Gastroesophageal sphincter (tissue), 3 donors: Measurements from ENCODE around the gene ST6GAL2.

Source experiments
- EP300 ChIP-seq: sonication (generic); formaldehyde crosslinking; IDR thresholded peaks from one replicate; pipeline ENCODE4 v1.6.1; 2017; ENCODE audit warnings: antibody characterized with exemption, mild to moderate bottlenecking
- TF ChIP-seq, protein P1 (sequence below), 4 experiments: fragments of 200-600 bp in 2 of 4; fragments of 450-650 bp in 2 of 4; sonication (generic) in 1 of 4; IDR thresholded peaks; one replicate each; pipeline ENCODE4 v1.5.1; 2017 to 2019; ENCODE audit warnings: antibody characterized with exemption in 4 of 4, mild to moderate bottlenecking in 2 of 4, moderate library complexity in 2 of 4

DNA sequence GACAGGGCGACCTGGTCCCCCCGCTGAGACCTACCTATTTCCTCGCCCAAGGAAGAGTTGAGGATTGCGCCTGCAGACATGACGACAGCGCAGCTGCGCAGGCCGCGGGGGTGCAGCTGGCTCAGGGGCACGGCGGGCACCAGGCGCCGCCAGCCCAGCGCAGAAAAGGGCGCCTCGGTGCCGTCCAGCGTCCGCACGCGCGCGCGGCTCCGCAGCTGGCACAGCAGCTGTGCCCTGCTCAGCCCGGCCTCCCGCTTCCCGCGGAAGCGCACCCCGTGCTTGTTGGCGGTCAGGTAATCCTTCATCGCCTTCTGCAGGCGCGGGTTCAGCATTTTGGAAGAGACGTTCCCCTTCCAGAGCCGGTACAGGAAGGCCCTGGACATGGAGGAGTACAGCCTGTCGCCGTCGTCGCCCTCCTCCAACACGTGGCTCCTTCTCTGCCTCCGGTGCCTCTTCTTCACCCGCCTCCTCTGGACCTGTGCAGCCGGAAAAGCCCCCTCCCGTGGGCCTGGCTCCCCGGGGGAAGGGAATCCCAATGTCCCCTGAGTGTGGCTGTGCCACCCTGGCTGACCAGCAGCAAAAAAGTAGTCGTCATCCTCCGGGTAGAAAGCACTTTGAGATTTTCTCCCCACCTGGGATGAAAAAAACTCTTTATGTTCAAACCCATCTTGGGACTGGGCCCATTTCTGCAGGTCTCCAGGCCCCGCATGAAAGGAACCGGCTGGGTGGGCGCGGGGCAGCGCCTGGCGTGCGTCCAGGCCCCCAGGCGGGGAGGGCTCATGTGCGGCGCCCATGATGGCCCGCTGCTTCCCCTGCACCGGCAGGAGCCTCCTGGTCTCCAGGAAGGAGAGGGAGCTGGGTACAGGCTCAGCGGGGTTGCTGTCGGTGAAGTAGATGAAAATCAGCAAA is 42.7 kb downstream of the ST6GAL2 start:
- TF ChIP-seq, protein P1, sequence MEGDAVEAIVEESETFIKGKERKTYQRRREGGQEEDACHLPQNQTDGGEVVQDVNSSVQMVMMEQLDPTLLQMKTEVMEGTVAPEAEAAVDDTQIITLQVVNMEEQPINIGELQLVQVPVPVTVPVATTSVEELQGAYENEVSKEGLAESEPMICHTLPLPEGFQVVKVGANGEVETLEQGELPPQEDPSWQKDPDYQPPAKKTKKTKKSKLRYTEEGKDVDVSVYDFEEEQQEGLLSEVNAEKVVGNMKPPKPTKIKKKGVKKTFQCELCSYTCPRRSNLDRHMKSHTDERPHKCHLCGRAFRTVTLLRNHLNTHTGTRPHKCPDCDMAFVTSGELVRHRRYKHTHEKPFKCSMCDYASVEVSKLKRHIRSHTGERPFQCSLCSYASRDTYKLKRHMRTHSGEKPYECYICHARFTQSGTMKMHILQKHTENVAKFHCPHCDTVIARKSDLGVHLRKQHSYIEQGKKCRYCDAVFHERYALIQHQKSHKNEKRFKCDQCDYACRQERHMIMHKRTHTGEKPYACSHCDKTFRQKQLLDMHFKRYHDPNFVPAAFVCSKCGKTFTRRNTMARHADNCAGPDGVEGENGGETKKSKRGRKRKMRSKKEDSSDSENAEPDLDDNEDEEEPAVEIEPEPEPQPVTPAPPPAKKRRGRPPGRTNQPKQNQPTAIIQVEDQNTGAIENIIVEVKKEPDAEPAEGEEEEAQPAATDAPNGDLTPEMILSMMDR (IDR thresholded peaks at IDR 0.05) = no peak
- TF ChIP-seq EP300 = no peak
